Fibroblast of mammary gland (primary cell): ENCODE data around the gene MOB3B.

ENCODE experiments used
- DNase-seq: peaks from one replicate; pipeline ENCODE4 v3.0.0-alpha.2; 2010; ENCODE audit warnings: low read depth
- H3K4me3 ChIP-seq: 2 replicates; pipeline ENCODE4 v1.5.1; 2011; ENCODE audit warnings: low read depth, mild to moderate bottlenecking, low read length, moderate library complexity; ENCODE audit not compliant: control insufficient read depth
- CTCF ChIP-seq: conservative IDR thresholded peaks from 2 replicates; pipeline ENCODE4 v1.5.1; 2011; ENCODE audit warnings: low read depth, low read length, inconsistent platforms; ENCODE audit not compliant: control insufficient read depth, insufficient read depth

Gene MOB3B

GRCh38 chr9:27341545-27342294 is 187.9 kb downstream of the MOB3B start:
- no peak for TF ChIP-seq CTCF
- no peak overlapping the region for H3K4me3 ChIP-seq
- no peak for DNase-seq

- H3K4me3 ChIP-seq: no peak overlapping the region
- no peak for TF ChIP-seq CTCF
- DNase-seq: no peak
These were observed 188.6 kb downstream of the MOB3B start for GRCh38 chr9:27340961-27341511.

- no peak overlapping the region for H3K4me3 ChIP-seq
- no peak for TF ChIP-seq CTCF
- no peak for DNase-seq
These were observed 189.3 kb downstream of the MOB3B start for GRCh38 chr9:27340285-27340674.

GRCh38 chr9:27339661-27340284 is 189.8 kb downstream of the MOB3B start:
- H3K4me3 ChIP-seq: no peak overlapping the region
- TF ChIP-seq CTCF: no peak
- no peak for DNase-seq

- TF ChIP-seq CTCF: no peak
- no peak for DNase-seq
These were observed 191.1 kb downstream of the MOB3B start for GRCh38 chr9:27338527-27338903.

GRCh38 chr9:27337833-27338526 is 191.6 kb downstream of the MOB3B start:
- DNase-seq: no peak
- TF ChIP-seq CTCF: no peak
- H3K4me3 ChIP-seq: no peak overlapping the region

More at GRCh38 chr9:27338527-27338903, 191.1 kb downstream of the MOB3B start:
- H3K4me3 ChIP-seq: no peak overlapping the region
